Stimulated activated CD8-positive, alpha-beta memory T cell treated with anti-CD3 and anti-CD28 coated beads, Interleukin-7, amount 100 ng/mL, for 24 hours (primary cell): ENCODE results near the gene EMID1.
A peak's percentile ranks its signal among the peaks of the same experiment; 100 is the strongest.

Experiments
- DNase-seq: peaks from one replicate; pipeline ENCODE4 v3.0.0-alpha.2; 2020; ENCODE audit warnings: low read depth

Gene EMID1

DNA sequence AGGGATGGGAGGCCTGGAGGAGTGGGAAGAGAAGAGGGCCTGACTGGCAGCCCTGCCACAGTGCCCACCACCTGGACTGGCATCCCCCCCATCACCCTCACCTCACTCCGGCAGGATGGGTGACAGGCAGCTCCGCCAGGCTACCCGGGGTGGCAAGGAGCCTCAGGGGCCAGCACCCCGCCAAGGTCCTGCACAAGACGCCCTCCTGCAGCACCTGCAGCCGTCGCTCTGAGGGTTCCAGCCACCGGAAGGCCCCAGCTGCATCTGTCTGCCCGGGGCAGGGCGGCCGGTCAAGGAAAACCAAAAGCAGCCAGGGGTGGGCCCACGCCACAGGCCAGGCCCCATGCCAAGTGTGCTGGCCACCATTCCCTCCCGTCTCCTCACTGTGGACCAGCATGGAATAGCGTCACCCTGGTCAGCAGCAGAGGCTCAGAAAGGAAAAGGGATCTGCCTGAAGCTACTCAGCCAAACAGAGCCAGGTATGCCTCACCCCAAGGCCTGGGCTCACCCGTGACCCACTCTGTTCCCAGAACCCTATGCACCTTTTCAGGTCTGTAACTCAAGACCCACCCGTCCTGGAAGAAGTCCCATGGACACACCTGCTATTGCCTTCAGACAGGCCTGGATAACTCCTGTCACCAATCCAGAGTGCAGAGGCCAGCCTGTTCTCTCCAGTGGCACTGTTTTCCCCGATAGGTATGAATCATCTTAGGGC is 55.1 kb downstream of the EMID1 start:
- no peak for DNase-seq

DNA sequence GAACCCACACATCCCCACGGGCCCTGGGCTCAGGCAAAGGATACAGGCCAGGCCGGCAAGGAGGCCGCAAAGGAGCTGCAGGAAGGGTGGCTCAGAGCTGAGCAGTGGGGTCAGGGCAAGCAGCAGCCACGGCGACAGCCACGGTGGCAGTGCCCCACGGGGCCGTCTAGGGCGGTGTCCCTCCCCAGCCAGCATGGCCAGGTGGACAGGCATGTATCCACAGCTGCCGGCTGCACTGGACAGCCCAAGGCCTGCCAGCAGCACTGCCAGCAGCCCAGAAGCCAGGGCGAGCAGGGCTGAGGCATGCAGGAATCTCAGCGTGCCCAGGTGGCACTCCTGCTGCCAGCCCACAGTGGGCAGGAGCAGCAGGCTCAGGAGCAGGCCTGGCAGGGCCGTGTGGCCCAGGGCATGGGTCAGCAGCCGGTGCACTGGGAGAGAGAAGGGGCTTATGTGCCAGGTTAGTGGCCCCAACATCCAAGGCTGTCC is 58.1 kb downstream of the EMID1 start:
- no peak for DNase-seq

DNA sequence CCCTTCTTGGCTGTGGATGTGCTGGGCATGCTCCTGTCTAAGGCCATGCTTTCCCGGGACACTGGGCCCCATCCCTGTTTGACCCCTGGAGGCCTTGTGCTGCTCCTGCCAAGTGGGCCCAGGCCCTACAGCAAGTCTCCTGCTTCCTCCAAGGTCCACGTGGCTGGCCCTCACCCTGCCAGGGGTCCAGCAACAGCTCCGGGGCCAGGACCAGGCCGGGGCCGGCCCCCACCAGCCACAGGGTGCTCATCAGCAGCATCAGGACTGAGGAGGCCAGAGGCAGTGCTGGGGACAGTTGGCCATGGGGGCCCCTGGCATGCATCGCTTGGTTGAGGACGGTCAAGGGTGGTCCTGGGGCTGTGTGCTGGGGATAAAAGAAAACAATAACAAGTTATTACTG is 59.6 kb downstream of the EMID1 start:
- DNase-seq: no peak

GRCh38 chr22:29265929-29266328 is 60.2 kb downstream of the EMID1 start:
- no peak for DNase-seq

DNA sequence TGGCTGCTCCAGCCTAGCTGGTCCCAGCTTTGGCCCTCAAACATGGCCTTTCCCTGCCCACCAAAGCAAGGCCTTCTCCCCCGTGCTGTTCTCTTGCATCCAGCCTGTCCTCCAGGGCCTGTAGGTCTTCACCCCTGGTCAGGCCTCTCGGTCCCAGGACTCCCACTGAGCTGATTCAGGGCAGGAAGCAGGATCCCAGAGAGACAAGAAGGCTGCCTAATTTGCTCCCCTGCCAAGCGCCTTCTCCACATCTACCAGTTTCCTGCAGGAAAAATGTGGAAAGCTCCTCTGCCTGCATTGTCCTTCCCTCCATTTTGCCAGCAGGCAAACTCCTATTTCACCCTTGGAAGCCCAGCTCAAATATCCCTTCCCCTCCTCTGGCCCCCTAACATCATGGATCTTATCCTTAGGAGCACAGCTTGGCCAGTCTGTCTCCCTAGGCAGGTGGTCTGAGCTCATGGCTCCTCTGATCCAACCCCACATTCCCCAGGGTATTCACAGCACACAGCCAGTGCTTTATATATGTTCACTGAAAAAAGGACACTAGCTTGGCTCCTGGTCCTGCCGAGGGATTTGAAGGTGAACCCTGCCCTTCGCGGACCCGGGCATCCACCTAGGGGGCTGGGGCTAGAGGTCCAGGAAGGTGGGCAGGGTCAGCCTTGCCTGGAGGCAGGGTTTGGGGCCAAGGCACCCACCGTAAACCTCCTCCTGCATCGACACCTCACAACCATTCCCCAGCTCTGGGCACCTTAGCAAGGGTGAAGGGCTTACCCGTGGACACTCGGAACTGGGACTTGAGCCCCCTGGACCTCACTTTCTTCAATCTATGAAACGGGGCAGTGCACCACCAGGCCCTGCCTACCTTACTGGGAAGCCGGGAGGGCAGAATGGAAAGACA is 61.1 kb downstream of the EMID1 start:
- no peak for DNase-seq

DNA sequence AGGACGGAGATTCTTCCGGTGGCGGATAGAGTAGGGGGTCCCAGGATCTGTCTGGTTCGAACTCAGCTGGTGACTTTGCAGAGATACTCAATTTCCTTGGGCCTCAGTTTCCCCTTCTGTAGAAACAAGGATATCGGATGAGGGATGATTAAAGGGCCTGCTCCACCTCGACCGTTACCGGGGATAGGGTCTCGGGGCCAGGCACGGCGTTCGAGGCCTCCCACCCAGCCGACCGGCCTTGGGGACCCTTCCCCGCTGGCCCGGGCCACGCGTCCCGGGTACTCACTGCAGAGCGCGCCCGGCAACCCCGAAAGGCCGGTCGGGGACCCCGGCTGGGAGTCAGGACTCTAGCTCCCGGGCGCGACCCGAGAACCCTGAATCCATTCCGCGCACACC is 61.8 kb downstream of the EMID1 start:
- DNase-seq: no peak

DNA sequence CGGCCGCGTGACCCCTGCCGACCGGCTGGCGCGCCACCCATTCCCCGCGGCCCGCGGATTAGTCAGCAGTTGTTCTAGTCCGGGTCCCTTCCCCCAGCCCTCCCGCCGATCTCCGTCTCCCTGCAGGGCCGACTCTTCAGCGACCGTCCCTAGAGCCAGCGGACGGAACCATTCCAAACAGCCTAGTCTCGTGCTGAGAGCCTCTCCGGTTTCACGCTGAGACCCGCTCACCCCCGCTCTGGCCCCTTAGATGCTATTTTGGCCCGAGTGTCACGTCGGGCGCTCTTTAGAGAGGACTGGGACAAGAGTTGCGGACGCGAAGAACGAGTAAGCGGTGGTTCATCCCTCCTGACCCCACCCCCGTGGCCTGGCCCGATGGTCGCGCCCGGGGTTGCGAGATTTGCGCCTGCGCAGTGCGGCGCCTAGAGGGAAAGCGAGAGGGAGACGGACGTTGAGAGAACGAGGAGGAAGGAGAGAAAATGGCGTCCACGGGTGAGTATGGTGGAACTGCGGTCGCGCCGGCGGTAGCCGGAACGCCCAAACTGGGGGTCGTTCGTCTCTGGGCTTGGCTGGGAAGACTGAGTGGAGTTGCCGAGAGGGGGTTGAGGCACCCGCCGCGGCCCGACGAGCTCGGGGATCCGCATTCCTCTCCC is 62.3 kb downstream of the EMID1 start, which contains the start of the genes EWSR1 and RHBDD3:
Gene EWSR1 (plus strand): TSS at position 411 of the 653 bp plus-strand sequence. CDS start 69 bp downstream, at position 480.
Gene RHBDD3 (minus strand): TSS at position 124 of the 653 bp plus-strand sequence. CDS start 2,355 bp downstream, outside the sequence.
- DNase-seq: peak; percentile 95

- peak; percentile 13 for DNase-seq
Observed at GRCh38 chr22:29268511-29269229, 63.0 kb downstream of the EMID1 start.

- DNase-seq: no peak
Observed at GRCh38 chr22:29269230-29269604, 63.5 kb downstream of the EMID1 start.

DNA sequence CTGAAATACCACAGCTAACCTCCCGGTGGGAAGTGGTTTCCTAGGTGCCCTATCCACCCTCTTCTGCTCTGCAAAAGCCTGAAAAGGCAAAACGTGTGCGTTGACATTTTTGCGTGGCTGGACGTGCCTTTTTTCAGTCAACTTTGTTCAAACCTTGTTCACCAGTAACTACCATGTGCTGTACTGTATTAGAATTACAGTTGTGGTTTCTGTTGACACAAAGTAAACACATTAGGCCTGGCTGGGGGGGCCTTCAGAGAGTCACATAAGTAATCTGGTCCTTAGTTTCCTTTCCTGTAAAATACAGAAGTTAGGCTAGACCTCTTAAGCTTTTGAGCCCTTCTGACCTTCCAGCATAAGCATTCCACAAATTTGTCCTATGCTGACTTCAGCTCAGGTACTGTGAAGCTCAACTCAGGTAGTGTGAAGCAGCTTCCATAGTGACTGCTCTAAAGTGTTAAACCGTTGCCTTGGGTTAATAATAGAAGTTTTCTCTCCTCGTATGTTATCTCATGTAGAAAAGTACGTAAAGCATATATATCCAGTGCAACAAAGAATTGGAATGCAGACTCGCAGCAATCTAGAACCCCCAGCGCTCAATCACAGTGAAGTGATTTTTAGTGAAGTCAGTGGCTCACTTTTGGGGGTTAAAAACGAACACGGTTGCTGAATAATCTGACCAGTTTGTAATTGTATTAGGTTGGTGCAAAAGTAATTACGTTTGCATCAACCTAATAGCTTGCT is 64.2 kb downstream of the EMID1 start:
- no peak for DNase-seq

GRCh38 chr22:29270475-29271271 is 65.0 kb downstream of the EMID1 start:
- DNase-seq: no peak

DNA sequence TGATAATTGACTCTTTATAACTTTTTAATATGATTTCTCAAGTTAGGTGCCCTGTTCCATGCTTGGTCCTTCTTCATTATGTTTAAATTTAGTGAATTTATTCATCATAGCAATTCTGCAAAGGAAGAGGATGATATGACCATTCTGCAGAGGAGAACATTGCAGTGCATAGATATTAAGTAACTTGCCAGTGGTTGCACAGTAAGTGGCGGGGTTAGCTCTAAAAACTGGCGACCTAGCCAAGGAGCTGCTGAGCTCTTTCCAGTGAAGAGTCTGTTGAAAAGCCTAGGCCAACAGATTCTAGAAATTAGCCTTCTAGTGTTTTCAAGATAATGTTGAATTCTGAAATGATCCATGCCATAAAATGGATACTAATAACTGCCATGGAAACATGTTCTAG is 66.9 kb downstream of the EMID1 start:
- no peak for DNase-seq

DNA sequence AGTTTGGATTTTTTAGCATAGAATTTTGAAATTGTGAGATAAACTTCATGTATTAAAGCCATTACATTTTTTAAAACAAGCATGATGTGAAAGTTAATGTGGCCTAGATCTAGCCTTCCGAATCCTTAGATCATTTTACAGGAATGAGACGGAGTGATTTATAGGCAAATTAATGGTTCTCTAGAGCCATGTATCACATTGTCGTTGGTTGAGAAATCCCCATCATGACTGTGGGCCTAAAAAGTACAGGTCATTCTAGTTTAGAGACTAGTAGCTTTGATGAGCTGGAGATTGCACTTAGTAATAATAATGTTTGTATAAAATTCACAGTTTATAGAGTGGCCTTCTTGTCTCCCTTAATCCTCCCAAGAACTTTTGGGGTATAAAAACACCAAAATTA is 69.5 kb downstream of the EMID1 start:
- no peak for DNase-seq

- no peak for DNase-seq
Observed at GRCh38 chr22:29275819-29276565, 70.3 kb downstream of the EMID1 start.

DNA sequence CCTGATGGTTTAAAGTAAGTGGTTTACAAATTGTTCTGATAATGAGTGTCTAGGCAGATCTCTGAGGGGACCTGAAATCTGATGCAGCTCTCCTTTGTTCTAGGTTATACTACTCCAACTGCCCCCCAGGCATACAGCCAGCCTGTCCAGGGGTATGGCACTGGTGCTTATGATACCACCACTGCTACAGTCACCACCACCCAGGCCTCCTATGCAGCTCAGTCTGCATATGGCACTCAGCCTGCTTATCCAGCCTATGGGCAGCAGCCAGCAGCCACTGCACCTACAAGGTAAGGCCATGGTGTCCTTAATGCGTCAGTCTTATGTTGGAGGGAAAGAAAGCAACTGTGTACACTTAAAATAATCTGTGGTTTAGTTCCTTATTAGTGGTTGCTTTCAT is 72.2 kb downstream of the EMID1 start:
- DNase-seq: no peak

DNA sequence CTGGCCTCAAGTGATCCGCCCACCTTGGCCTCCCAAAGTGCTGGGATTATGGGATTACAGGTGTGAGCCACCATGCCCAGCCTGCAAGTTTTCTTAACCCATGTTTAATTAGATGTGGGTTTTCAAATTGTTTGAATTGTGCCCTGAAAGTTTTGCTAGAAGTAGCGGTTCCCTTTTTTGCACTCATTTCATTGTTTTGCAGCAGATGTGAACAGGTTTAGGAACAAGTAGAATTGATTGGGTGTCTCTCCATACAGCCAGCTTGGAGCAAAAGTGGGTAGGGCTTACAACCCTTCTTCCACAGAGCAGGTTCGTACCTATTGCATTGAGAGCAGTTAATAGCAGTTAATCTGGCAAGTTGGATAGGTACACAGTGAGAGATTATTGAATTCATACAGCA is 78.5 kb downstream of the EMID1 start:
- DNase-seq: no peak

DNA sequence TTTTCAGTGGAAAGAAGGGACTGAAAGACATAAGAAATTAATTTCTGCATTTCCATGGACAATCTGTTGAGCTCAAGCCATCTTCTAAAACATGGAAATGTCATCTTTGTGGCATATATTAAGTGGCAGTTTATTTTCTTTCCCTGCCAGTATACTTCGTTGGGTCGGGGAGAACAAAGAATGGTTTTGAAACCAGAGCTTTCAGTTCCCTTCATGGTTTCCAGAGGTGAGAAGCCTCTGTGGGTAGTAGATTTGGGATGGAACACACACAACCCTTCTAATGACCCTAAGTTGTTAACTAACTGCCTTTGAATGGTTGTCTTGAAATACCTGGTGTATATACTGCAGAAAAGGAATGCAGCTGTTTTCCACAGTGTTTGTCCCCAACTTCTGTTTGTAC is 83.1 kb downstream of the EMID1 start:
- no peak for DNase-seq

GRCh38 chr22:29290061-29290460 is 84.4 kb downstream of the EMID1 start:
- no peak for DNase-seq

DNA sequence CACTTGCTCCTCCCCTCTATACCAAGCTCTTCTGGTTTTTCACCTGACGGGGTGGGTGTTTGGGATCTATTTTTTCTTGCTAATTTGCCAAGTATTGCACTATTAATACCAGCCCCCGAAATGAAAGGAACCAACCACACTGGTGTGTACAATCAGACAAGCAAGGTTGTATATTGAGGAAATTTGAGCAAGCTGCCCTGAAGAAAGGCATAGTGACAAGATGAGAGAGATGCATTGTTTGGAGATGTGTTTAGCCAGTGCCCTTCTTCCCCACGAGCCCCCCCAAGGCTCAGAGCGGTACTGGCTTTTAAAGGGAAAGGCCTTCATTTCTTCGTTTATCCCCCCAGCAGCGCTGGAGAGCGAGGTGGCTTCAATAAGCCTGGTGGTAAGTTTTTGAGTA is 85.5 kb downstream of the EMID1 start:
- DNase-seq: no peak

DNA sequence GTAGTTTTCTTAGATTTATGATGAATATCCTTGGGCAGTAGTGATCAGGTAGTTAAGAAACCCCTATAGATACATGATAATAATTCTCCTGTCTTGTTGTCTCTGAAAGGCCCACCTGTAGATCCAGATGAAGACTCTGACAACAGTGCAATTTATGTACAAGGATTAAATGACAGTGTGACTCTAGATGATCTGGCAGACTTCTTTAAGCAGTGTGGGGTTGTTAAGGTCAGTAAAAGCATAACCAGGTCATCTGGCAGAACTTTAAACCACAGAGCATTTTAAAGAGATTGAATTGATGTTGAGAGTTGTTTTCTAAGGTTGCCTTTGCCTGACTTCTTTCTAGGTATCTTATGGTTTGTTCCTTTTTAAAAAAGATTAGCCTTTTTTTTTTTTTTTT is 86.7 kb downstream of the EMID1 start:
- no peak for DNase-seq
